Mammary epithelial cell (primary cell): ENCODE data around the gene DENND1A.

Experiments
- CTCF ChIP-seq, 2 donors: IDR thresholded peaks in 1 of 2; conservative IDR thresholded peaks in 1 of 2; 2 replicates each; pipeline ENCODE4 v1.5.1; 2011 to 2012; ENCODE audit warnings: inconsistent platforms in 2 of 2, low read length in 2 of 2, mild to moderate bottlenecking in 2 of 2, control low read depth in 1 of 2, low read depth in 1 of 2; ENCODE audit not compliant: insufficient read depth in 1 of 2; ENCODE audit errors: extremely low read depth in 1 of 2
- EZH2 ChIP-seq: IDR thresholded peaks from 2 replicates; pipeline ENCODE4 v1.6.1; 2012; ENCODE audit warnings: low read length, inconsistent platforms, borderline replicate concordance

- TF ChIP-seq CTCF (conservative IDR thresholded peaks at IDR 0.05 in 1 of 2, IDR thresholded peaks at IDR 0.05 in 1 of 2; ENCODE audit: extremely low read depth in 1 of 2, insufficient read depth in 1 of 2, low read depth in 1 of 2, low read length in 2 of 2) (no peak), EZH2 (no peak)
These were observed 523.9 kb downstream of the DENND1A start for GRCh38 chr9:123406016-123406415.
